Breast epithelium (tissue), 3 donors: ENCODE results near the gene DPY19L3.

Experiments used
- POLR2A ChIP-seq: fragments of 450-650 bp; IDR thresholded peaks from one replicate; pipeline ENCODE4 v1.6.1; 2016; ENCODE audit warnings: antibody characterized with exemption, mild to moderate bottlenecking, moderate library complexity
- TF ChIP-seq, protein P1 (sequence below), 3 donors: fragments of 450-650 bp; IDR thresholded peaks; one replicate each; pipeline ENCODE4 v1.5.1; 2016 to 2017; ENCODE audit warnings: antibody characterized with exemption in 3 of 3, mild to moderate bottlenecking in 3 of 3, moderate library complexity in 3 of 3

DNA sequence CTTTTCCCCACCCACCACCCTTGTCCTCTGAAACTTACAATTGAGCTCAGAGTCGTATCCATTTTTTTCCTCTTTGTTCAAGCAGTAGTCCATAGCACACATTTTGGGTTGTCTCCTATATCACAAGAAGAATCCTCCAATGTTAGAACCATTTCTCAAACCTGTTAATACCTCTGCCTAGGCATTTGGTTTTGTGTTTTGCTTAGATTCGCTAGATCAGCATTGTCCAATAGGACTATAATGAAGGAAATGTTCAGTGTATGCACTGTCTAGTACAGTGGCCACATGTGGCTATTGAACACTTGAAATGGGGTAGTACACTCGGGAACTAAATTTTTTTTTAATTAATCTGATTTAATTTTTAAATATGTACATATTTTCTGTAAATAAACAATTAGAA is 12.6 kb downstream of the DPY19L3 start:
- TF ChIP-seq, protein P1, sequence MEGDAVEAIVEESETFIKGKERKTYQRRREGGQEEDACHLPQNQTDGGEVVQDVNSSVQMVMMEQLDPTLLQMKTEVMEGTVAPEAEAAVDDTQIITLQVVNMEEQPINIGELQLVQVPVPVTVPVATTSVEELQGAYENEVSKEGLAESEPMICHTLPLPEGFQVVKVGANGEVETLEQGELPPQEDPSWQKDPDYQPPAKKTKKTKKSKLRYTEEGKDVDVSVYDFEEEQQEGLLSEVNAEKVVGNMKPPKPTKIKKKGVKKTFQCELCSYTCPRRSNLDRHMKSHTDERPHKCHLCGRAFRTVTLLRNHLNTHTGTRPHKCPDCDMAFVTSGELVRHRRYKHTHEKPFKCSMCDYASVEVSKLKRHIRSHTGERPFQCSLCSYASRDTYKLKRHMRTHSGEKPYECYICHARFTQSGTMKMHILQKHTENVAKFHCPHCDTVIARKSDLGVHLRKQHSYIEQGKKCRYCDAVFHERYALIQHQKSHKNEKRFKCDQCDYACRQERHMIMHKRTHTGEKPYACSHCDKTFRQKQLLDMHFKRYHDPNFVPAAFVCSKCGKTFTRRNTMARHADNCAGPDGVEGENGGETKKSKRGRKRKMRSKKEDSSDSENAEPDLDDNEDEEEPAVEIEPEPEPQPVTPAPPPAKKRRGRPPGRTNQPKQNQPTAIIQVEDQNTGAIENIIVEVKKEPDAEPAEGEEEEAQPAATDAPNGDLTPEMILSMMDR (IDR thresholded peaks at IDR 0.05) = no peak
- TF ChIP-seq POLR2A = no peak
